CD4-positive, alpha-beta T cell treated with Interleukin-2 at 100 ng/mL for 4 hours (primary cell): Measurements from ENCODE around the gene P2RY14.
A peak's percentile ranks its signal among the peaks of the same experiment; 100 is the strongest.

Experiments
- DNase-seq: peaks from one replicate; pipeline ENCODE4 v3.0.0-alpha.2; 2020; ENCODE audit warnings: low spot score

Gene P2RY14

GRCh38 chr3:151182349-151183079 lies 95.8 kb downstream of the P2RY14 start:
- DNase-seq, result no peak

DNA sequence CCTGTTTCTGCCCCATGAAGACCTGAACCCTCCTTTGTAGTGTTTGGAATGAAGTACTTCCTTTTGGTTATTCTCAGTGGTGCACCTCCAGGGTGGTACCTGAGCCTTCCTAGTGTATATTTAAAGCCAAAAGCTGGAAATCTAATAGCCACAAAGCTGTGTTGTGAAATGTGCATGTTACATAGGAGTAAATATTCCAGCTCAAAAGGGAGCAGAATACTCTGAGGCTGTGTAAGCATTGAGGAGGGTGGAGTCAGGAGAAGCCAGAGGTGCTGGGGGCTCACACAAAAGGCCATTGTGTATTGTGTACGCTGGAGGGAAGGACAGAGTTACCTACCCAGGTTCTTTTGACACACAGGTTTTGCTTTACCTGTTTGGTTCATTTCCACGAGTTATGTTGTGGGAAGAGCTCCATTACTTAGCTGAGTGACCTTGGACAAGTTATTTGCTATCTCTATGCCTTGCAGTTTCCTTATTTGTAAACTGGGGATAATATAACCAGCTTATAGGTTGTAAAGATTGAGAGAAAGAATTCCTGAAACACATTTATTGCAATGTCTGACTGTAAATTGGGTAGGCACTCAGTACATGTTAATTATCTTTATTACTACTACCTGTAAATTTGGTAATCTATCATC lies 100.0 kb downstream of the P2RY14 start:
- no peak for DNase-seq

GRCh38 chr3:151175952-151176351 lies 102.4 kb downstream of the P2RY14 start:
- no peak for DNase-seq

- no peak for DNase-seq
Measured at GRCh38 chr3:151174351-151174750, 104.0 kb downstream of the P2RY14 start.

GRCh38 chr3:151171145-151171757 lies 107.1 kb downstream of the P2RY14 start:
- DNase-seq, result peak; percentile 50

- peak; percentile 14 for DNase-seq
Measured at GRCh38 chr3:151169948-151170679, 108.2 kb downstream of the P2RY14 start.

GRCh38 chr3:151169262-151169947 lies 108.9 kb downstream of the P2RY14 start:
- no peak for DNase-seq

- DNase-seq, result peak; percentile 83
Measured at GRCh38 chr3:151168269-151169094, 109.9 kb downstream of the P2RY14 start.

DNA sequence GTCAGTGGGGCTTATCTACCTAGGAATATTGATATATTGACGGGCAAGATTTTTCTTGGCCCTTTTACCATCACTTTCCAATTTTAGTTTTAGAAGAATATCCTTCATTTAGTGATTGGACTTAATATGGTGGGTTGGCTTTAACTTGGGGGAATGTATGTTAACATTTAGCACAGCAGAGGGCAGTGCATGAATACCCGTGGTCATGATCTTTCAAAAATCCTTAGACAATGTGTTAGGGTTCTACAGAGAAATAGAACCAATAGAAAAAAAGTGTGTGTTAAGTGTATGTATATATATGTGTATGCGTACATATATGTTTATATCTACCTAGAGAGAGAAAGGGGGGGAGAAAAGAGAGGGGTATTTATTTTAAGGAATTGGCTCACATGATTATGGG lies 112.2 kb downstream of the P2RY14 start:
- DNase-seq, result no peak

DNA sequence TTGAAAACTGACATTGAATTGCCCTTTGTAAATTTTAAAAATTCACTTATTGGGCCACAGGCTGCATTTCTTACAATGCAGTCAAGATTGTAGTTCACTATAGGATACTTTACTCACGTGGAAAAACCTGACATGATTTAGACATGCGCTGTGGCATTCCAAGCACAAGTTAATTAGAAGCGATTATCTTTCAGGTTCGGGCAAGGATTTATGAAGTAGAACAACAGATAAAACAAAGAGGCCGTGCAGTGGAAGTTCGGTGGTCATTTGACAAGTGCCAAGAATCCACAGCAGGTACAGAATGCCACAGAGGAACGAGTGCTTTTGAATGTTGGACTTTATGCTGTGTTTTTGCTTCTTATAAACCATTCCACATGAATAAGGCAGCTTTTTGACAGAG lies 113.1 kb downstream of the P2RY14 start:
- no peak for DNase-seq
